Esophagus muscularis mucosa (tissue), 4 donors: ENCODE measurements around the gene RBSN. TPM values are rescaled to one million over a fixed set of nuclear protein-coding genes. Genes with fewer than 3 reads are reported as not detected.

ENCODE experiments used
- DNase-seq: peaks from one replicate; pipeline ENCODE4 v3.0.0-alpha.2; 2017; ENCODE audit errors: extremely low spot score
- H3K27ac ChIP-seq, 4 donors: fragments of 200-600 bp; sonication (generic); replicated peaks in 1 of 4; 1 replicate in 3 of 4; 2 replicates in 1 of 4; pipeline ENCODE4 v1.5.1; 2016 to 2019; ENCODE audit warnings: mild to moderate bottlenecking in 1 of 4
- H3K27me3 ChIP-seq, 4 donors: fragments of 200-600 bp; sonication (generic); one replicate each; pipeline versions ENCODE4 v1.5.1 to v1.6.0; 2016 to 2019
- H3K36me3 ChIP-seq, 4 donors: fragments of 200-600 bp; sonication (generic); one replicate each; pipeline ENCODE4 v1.5.1; 2016 to 2019
- H3K4me1 ChIP-seq, 4 donors: fragments of 200-600 bp; sonication (generic); one replicate each; pipeline ENCODE4 v1.5.1; 2016 to 2019
- H3K4me3 ChIP-seq, 4 donors: fragments of 200-600 bp; sonication (generic); 1 replicate in 2 of 4; 2 replicates in 2 of 4; pipeline ENCODE4 v1.5.1; 2016 to 2019; ENCODE audit warnings: mild to moderate bottlenecking in 4 of 4, moderate library complexity in 1 of 4
- H3K9me3 ChIP-seq, 4 donors: fragments of 200-600 bp; sonication (generic); 1 replicate in 3 of 4; 2 replicates in 1 of 4; pipeline ENCODE4 v1.5.1; 2016 to 2019
- CTCF ChIP-seq, 3 experiments: fragments of 200-600 bp in 2 of 3; fragments of 450-650 bp in 1 of 3; sonication (generic) in 2 of 3; IDR thresholded peaks; one replicate each; pipeline ENCODE4 v1.5.1; 2017 to 2019; ENCODE audit warnings: antibody characterized with exemption in 3 of 3, mild to moderate bottlenecking in 2 of 3, moderate library complexity in 1 of 3
- EP300 ChIP-seq: sonication (generic); formaldehyde crosslinking; IDR thresholded peaks from one replicate; pipeline ENCODE4 v1.6.1; 2017; ENCODE audit warnings: antibody characterized with exemption
- POLR2A ChIP-seq: fragments of 450-650 bp; IDR thresholded peaks from one replicate; pipeline ENCODE4 v1.6.1; 2017; ENCODE audit warnings: antibody characterized with exemption, moderate library complexity, mild to moderate bottlenecking, low read depth
- POLR2AphosphoS5 ChIP-seq, 2 donors: sonication (generic); formaldehyde crosslinking; IDR thresholded peaks; one replicate each; pipeline ENCODE4 v1.6.1; 2017; ENCODE audit warnings: antibody characterized with exemption in 2 of 2
- WGBS: methylation state at CpG from one replicate; pipeline ENCODE4 v1.1.5; 2018; 5-methylcytosine and 5-hydroxymethylcytosine counted together
- intact Hi-C: fragments of 100-400 bp; cut with DNase I; formaldehyde crosslinking; loops from one replicate; pipeline ENCODE4 v1.15.1; 2023
- total RNA-seq, 4 donors: library from RNA; depleted of rRNA; stranded (reverse); fragments of >200 nt; gene quantifications; one replicate each; pipeline versions ENCODE4 v1.1.0 to v1.2.1, GENCODE V29; 2016

RBSN gene
- total RNA-seq, 4 donors from 2014 or later: 31.6 to 45.7 (median 39.0) TPM

GRCh38 chr3:15108869-15109268, 9.9 kb upstream of the RBSN start:
- WGBS: 87% methylated on average over 3 of the region's 4 CpGs
- no peak for TF ChIP-seq EP300
- TF ChIP-seq POLR2A: no peak
- TF ChIP-seq POLR2AphosphoS5 (IDR thresholded peaks at IDR 0.05): no peak
- no peak for TF ChIP-seq CTCF (IDR thresholded peaks at IDR 0.05)
- Histone ChIP-seq H3K4me3 (no peak overlapping the region), H3K9me3 (no peaks in the 10 kb centered on the region), H3K4me1 (peaks cover 3 to 8% (median 7%) of the 10 kb centered on the region in 4 donors), H3K36me3 (no peaks in the 10 kb centered on the region), H3K27me3 (no peaks in the 10 kb centered on the region), H3K27ac (no peak overlapping the region)
- no peak for DNase-seq
- intact Hi-C loops: loop anchor here (2.0 to 10.0 kb wide), 3 partner anchors 94 to 296 kb away; no protein-coding TSS in a partner anchor

GRCh38 chr3:15108082-15108545, 9.2 kb upstream of the RBSN start:
- intact Hi-C loops: loop anchor here (2.0 to 10.0 kb wide), 3 partner anchors 95 to 297 kb away; no protein-coding TSS in a partner anchor
- H3K4me1 ChIP-seq: peaks cover 9 to 13% (median 11%) of the 10 kb centered on the region in 4 donors
- H3K9me3 ChIP-seq: no peaks in the 10 kb centered on the region
- 18% methylated on average over 11 of the region's 11 CpGs for WGBS
- no peaks in the 10 kb centered on the region for H3K36me3 ChIP-seq
- H3K27ac ChIP-seq: no peak overlapping the region
- H3K27me3 ChIP-seq: no peaks in the 10 kb centered on the region
- no peak overlapping the region for H3K4me3 ChIP-seq
- TF ChIP-seq CTCF (IDR thresholded peaks at IDR 0.05) (peak; percentile 80 to 92 (median 82)), EP300 (no peak), POLR2AphosphoS5 (IDR thresholded peaks at IDR 0.05) (peak in 1 of 2 donors; percentile 22), POLR2A (no peak)
- no peak for DNase-seq

GRCh38 chr3:15107075-15107947, 8.4 kb upstream of the RBSN start:
- Histone ChIP-seq H3K27me3 (no peaks in the 10 kb centered on the region), H3K36me3 (no peaks in the 10 kb centered on the region), H3K4me3 (no peak overlapping the region), H3K27ac (no peak overlapping the region), H3K4me1 (peaks cover 11 to 19% (median 17%) of the 10 kb centered on the region in 4 donors), H3K9me3 (no peaks in the 10 kb centered on the region)
- WGBS: 71% methylated on average over 16 of the region's 16 CpGs
- intact Hi-C loops: loop anchor here (10.0 kb wide), 2 partner anchors 183 to 297 kb away; no protein-coding TSS in a partner anchor
- no peak for DNase-seq
- no peak for TF ChIP-seq POLR2AphosphoS5 (IDR thresholded peaks at IDR 0.05)

- H3K4me3 ChIP-seq: no peak overlapping the region
- no peak for TF ChIP-seq EP300
- no peak for TF ChIP-seq POLR2AphosphoS5 (IDR thresholded peaks at IDR 0.05)
- no peak for TF ChIP-seq POLR2A
- no peak for TF ChIP-seq CTCF (IDR thresholded peaks at IDR 0.05)
- H3K9me3 ChIP-seq: no peaks in the 10 kb centered on the region
- H3K27ac ChIP-seq: peak overlapping the region; percentile 74 to 82 (median 76)
- H3K36me3 ChIP-seq: no peaks in the 10 kb centered on the region
- peaks cover 24 to 37% (median 34%) of the 10 kb centered on the region in 4 donors for H3K4me1 ChIP-seq
- intact Hi-C loops: loop anchor here (10.0 kb wide), 2 partner anchors 178 to 302 kb away; no protein-coding TSS in a partner anchor
- WGBS: 65% methylated on average over 3 of the region's 3 CpGs
- no peaks in the 10 kb centered on the region for H3K27me3 ChIP-seq
- DNase-seq: no peak
Measured at GRCh38 chr3:15102836-15103235, 3.9 kb upstream of the RBSN start.

- Histone ChIP-seq H3K27ac (peak overlapping the region; percentile 74 to 82 (median 76)), H3K27me3 (no peaks in the 10 kb centered on the region), H3K36me3 (no peaks in the 10 kb centered on the region), H3K9me3 (no peaks in the 10 kb centered on the region), H3K4me1 (peaks cover 30 to 42% (median 39%) of the 10 kb centered on the region in 4 donors), H3K4me3 (no peak overlapping the region)
- no peak for DNase-seq
- 42% methylated on average over 4 of the region's 4 CpGs for WGBS
- intact Hi-C loops: loop anchor here (10.0 kb wide), 2 partner anchors 177 to 303 kb away; no protein-coding TSS in a partner anchor
- TF ChIP-seq EP300: peak; percentile 82
- TF ChIP-seq CTCF (IDR thresholded peaks at IDR 0.05): no peak
- TF ChIP-seq POLR2AphosphoS5 (IDR thresholded peaks at IDR 0.05): peak; percentile 63 to 74
Measured at GRCh38 chr3:15102256-15102655, 3.3 kb upstream of the RBSN start.
